Heart right ventricle (tissue), 16 donors: ENCODE data around the gene PGAM1. TPM values are rescaled to one million over a fixed set of nuclear protein-coding genes. Genes with fewer than 3 reads are reported as not detected.

ENCODE experiments used
- ATAC-seq, 8 donors: fragments of 200-7000 bp; cut with Tn5 transposase; one replicate each; pipeline ENCODE4 v1.9.1; 2020; ENCODE audit warnings: mild to moderate bottlenecking in 8 of 8, moderate library complexity in 8 of 8, moderate number of reproducible peaks in 1 of 8
- DNase-seq, 2 donors: peaks; one replicate each; pipeline ENCODE4 v3.0.0-alpha.2; 2020
- H3K27ac ChIP-seq, 10 donors: fragments of 200-600 bp; sonication (generic) in 2 of 10; one replicate each; pipeline versions ENCODE4 v1.5.0 to v1.8.0; 2020 to 2022; ENCODE audit warnings: mild to moderate bottlenecking in 3 of 10
- H3K27me3 ChIP-seq, 7 donors: fragments of 200-600 bp; one replicate each; pipeline ENCODE4 v1.8.0; 2021 to 2022; ENCODE audit warnings: mild to moderate bottlenecking in 2 of 7
- H3K36me3 ChIP-seq, 9 donors: fragments of 200-600 bp; sonication (generic) in 1 of 9; one replicate each; pipeline versions ENCODE4 v1.5.0 to v1.8.0; 2020 to 2022; ENCODE audit warnings: mild to moderate bottlenecking in 2 of 9
- H3K4me1 ChIP-seq, 9 donors: fragments of 200-600 bp; sonication (generic) in 1 of 9; one replicate each; pipeline versions ENCODE4 v1.5.0 to v1.8.0; 2020 to 2022; ENCODE audit warnings: mild to moderate bottlenecking in 4 of 9
- H3K4me3 ChIP-seq, 10 donors: fragments of 200-600 bp; sonication (generic) in 2 of 10; one replicate each; pipeline versions ENCODE4 v1.5.0 to v1.8.0; 2020 to 2022; ENCODE audit warnings: mild to moderate bottlenecking in 7 of 10, moderate library complexity in 2 of 10
- H3K9me3 ChIP-seq, 11 donors: fragments of 200-600 bp in 10 of 11; sonication (generic) in 2 of 11; one replicate each; pipeline versions ENCODE4 v1.5.0 to v1.8.0; 2013 to 2022; ENCODE audit warnings: mild to moderate bottlenecking in 2 of 11, control low read depth in 1 of 11, moderate library complexity in 1 of 11
- CTCF ChIP-seq, 9 donors: fragments of 200-600 bp; sonication (generic) in 2 of 9; IDR thresholded peaks; one replicate each; pipeline versions ENCODE4 v1.5.0 to v1.8.0; 2021 to 2022; ENCODE audit warnings: antibody characterized with exemption in 9 of 9, mild to moderate bottlenecking in 5 of 9, moderate library complexity in 1 of 9
- WGBS, 2 donors: extraction: QIAGEN DNeasy Blood & Tissue Kit; methylation state at CpG; one replicate each; pipeline ENCODE4 v1.1.7; 2013; ENCODE audit warnings: inconsistent platforms in 1 of 2; 5-methylcytosine and 5-hydroxymethylcytosine counted together
- intact Hi-C, 10 donors: fragments of 100-400 bp; cut with DNase I; formaldehyde crosslinking; loops; one replicate each; pipeline versions ENCODE4 v1.11.1 to v1.14.2; 2022
- polyA plus RNA-seq, 2 donors: library from polyadenylated mRNA; stranded (reverse); fragments of 200-250 nt; gene quantifications; one replicate each; pipeline ENCODE4 v1.2.3, GENCODE V29; 2013
- total RNA-seq, 10 donors: library from RNA; stranded (reverse); fragmentation: NEBNext Ultra II Directional in 3 of 10; extraction: Animal tissue kit (Norgen Biotek cat#: 25700) in 3 of 10; gene quantifications; one replicate each; pipeline versions ENCODE4 v1.2.1 to v1.2.4, GENCODE V29; 2021 to 2023
- donor health status: Arrhythmogenic right ventricular cardiomyopathy.
- donor health status: ischemic (EF 13 %, LVEDD 7.1; RV severe dilation, severe dysfunction).
- donor health status: healthy with polysubstance abuse.
- donor health status: DM: no; HTN: yes; CAD: no.
- donor health status: DM: no; HTN: no; CAD: no.
- donor health status: ischemic (EF 25% LVEDD 6.9; RV normal size, moderate dysfunction).
- donor health status: ischemic (EF 25% LVEDD 5.7; RV mildly dilated, moderate dysfunction).
- donor health status: healthy.
- donor health status: DM: yes; HTN: yes; CAD: no.
- donor health status: Ischemic cardiomyopathy.
- donor health status: ischemic (EF 35%, LVEDD 5.7; RV mildly dilated, moderate dysfunction).
- donor health status: nonischemic (EF 11% LVEDD 7.7; RV severe dilation, severe dysfunction).
- donor health status: DM: yes; HTN: yes; CAD: no.
- donor health status: PGD.
- donor health status: ischemic (EF 29% LVEDD 5.4; RV normal size, mild dysfunction).
- donor health status: nonischemic (EF 23%, LVEDD 6.1; RV moderate dilation, normal function).

The PGAM1 gene
- total and polyA plus RNA-seq, 12 donors: 21.5 to 389 (median 246) TPM

- Histone ChIP-seq H3K27me3 (no peaks in the 10 kb centered on the region), H3K27ac (peak overlapping the region in 2 of 10 donors; percentile 19 to 87), H3K4me1 (peaks cover 0 to 33% (median 8%) of the 10 kb centered on the region in 9 donors), H3K4me3 (peak overlapping the region in 1 of 10 donors; percentile 7), H3K9me3 (no peaks in the 10 kb centered on the region), H3K36me3 (no peaks in the 10 kb centered on the region)
- ATAC-seq (peak; percentile 85 to 93 (median 91)), DNase-seq (peak in 1 of 2 donors; percentile 54)
- intact Hi-C loops: loop anchor here in 5 of 10 donors (2.0 to 10.0 kb wide), 4 partner anchors 205 to 210 kb away; no protein-coding TSS in a partner anchor
- WGBS, 2 donors: 3 to 5% methylated on average over 10 of the region's 10 CpGs
- TF ChIP-seq CTCF (IDR thresholded peaks at IDR 0.05): peak; percentile 67 to 92 (median 85)
Measured at GRCh38 chr10:97407211-97407951, 18.6 kb upstream of the PGAM1 start.

GRCh38 chr10:97407952-97408248, 18.1 kb upstream of the PGAM1 start:
- peaks cover 0 to 37% (median 8%) of the 10 kb centered on the region in 9 donors for H3K4me1 ChIP-seq
- WGBS, 2 donors: 81 to 84% methylated on average over 2 of the region's 2 CpGs
- no peak overlapping the region for H3K4me3 ChIP-seq
- H3K9me3 ChIP-seq: no peaks in the 10 kb centered on the region
- TF ChIP-seq CTCF (IDR thresholded peaks at IDR 0.05): no peak
- H3K36me3 ChIP-seq: no peaks in the 10 kb centered on the region
- ATAC-seq: no peak
- H3K27ac ChIP-seq: peak overlapping the region in 1 of 10 donors; percentile 87
- no peak for DNase-seq
- no peaks in the 10 kb centered on the region for H3K27me3 ChIP-seq
- intact Hi-C loops: loop anchor here in 5 of 10 donors (2.0 to 10.0 kb wide), 4 partner anchors 204 to 209 kb away; no protein-coding TSS in a partner anchor

GRCh38 chr10:97408496-97408992, 17.4 kb upstream of the PGAM1 start:
- Histone ChIP-seq H3K27me3 (no peaks in the 10 kb centered on the region), H3K4me3 (no peak overlapping the region), H3K9me3 (no peaks in the 10 kb centered on the region), H3K36me3 (no peaks in the 10 kb centered on the region), H3K27ac (peak overlapping the region in 1 of 10 donors; percentile 87), H3K4me1 (peaks cover 0 to 43% (median 8%) of the 10 kb centered on the region in 9 donors)
- no peak for TF ChIP-seq CTCF (IDR thresholded peaks at IDR 0.05)
- no peak for DNase-seq
- ATAC-seq: peak in 1 of 8 donors; percentile 23
- intact Hi-C loops: loop anchor here in 4 of 10 donors (5.0 to 10.0 kb wide), 3 partner anchors 204 to 209 kb away; no protein-coding TSS in a partner anchor
- WGBS, 2 donors: 81 to 86% methylated on average over 10 of the region's 10 CpGs

GRCh38 chr10:97411406-97411805, 14.6 kb upstream of the PGAM1 start:
- no peak for TF ChIP-seq CTCF (IDR thresholded peaks at IDR 0.05)
- H3K36me3 ChIP-seq: no peaks in the 10 kb centered on the region
- H3K27me3 ChIP-seq: no peaks in the 10 kb centered on the region
- no peak for ATAC-seq
- 32 to 48% methylated on average over 4 of the region's 4 CpGs for WGBS, 2 donors
- peaks cover 0 to 54% (median 8%) of the 10 kb centered on the region in 9 donors for H3K4me1 ChIP-seq
- no peaks in the 10 kb centered on the region for H3K9me3 ChIP-seq
- no peak for DNase-seq
- H3K4me3 ChIP-seq: no peak overlapping the region
- no peak overlapping the region for H3K27ac ChIP-seq
- intact Hi-C loops: no loop called here
